Fibroblast of mammary gland (primary cell): ENCODE measurements around the gene GALNT17.

ENCODE experiments used
- DNase-seq: peaks from one replicate; pipeline ENCODE4 v3.0.0-alpha.2; 2010; ENCODE audit warnings: low read depth
- H3K4me3 ChIP-seq: 2 replicates; pipeline ENCODE4 v1.5.1; 2011; ENCODE audit warnings: low read depth, mild to moderate bottlenecking, low read length, moderate library complexity; ENCODE audit not compliant: control insufficient read depth
- CTCF ChIP-seq: conservative IDR thresholded peaks from 2 replicates; pipeline ENCODE4 v1.5.1; 2011; ENCODE audit warnings: low read depth, low read length, inconsistent platforms; ENCODE audit not compliant: control insufficient read depth, insufficient read depth

GALNT17 gene

GRCh38 chr7:71661671-71662224 lies 529.8 kb downstream of the GALNT17 start:
- no peak for DNase-seq
- no peak overlapping the region for H3K4me3 ChIP-seq
- no peak for TF ChIP-seq CTCF

- no peak for DNase-seq
- no peak overlapping the region for H3K4me3 ChIP-seq
- TF ChIP-seq CTCF: no peak
Measured at GRCh38 chr7:71665716-71666115, 533.8 kb downstream of the GALNT17 start.

GRCh38 chr7:71668572-71668971 lies 536.6 kb downstream of the GALNT17 start:
- H3K4me3 ChIP-seq: no peak overlapping the region
- TF ChIP-seq CTCF: no peak
- DNase-seq: no peak

- TF ChIP-seq CTCF: no peak
- H3K4me3 ChIP-seq: no peak overlapping the region
- no peak for DNase-seq
Measured at GRCh38 chr7:71679480-71679879, 547.5 kb downstream of the GALNT17 start.

- TF ChIP-seq CTCF: no peak
- no peak for DNase-seq
- H3K4me3 ChIP-seq: no peak overlapping the region
Measured at GRCh38 chr7:71682181-71682580, 550.2 kb downstream of the GALNT17 start.

GRCh38 chr7:71682841-71683781 lies 551.2 kb downstream of the GALNT17 start:
- H3K4me3 ChIP-seq: no peak overlapping the region
- TF ChIP-seq CTCF: no peak
- no peak for DNase-seq
